Measurements from ENCODE around the gene GUCY1A2. TPM values are rescaled to one million over a fixed set of nuclear protein-coding genes. Genes with fewer than 3 reads are reported as not detected.

The GUCY1A2 gene
- total RNA-seq, 4 donors from 2014 or later = 22.6 to 147 (median 71.3) TPM

DNA sequence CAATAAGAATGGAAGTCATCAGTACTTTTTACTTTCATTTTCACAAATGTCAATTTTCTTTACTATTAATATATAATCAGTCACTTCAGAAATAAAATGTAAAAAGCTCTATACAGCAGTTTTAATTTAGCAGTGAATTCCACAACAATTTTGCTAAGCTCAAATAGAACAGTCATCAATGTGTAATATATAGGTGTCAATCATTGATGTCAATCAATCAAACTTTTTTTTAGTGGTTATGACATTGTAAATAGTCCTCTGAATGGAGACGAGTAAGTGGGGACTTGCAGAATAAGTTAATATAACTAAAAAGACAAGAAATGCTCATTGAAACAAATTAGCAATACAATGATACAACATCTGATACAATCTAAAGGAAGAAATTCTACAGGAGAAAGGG is 327.4 kb downstream of the GUCY1A2 start:
- no peaks in the 10 kb centered on the region for H3K27me3 ChIP-seq
- TF ChIP-seq CTCF (IDR thresholded peaks at IDR 0.05) (no peak), POLR2A (IDR thresholded peaks at IDR 0.05) (no peak)

GRCh38 chr11:106684944-106685343 is 333.3 kb downstream of the GUCY1A2 start:
- no peak overlapping the region for H3K4me3 ChIP-seq
- H3K9me3 ChIP-seq = no peaks in the 10 kb centered on the region
- intact Hi-C loops (cut with DNase I; ENCODE audit: low total_unique reads) = no loop called here
- no peak overlapping the region for H3K27ac ChIP-seq
- H3K4me1 ChIP-seq = no peaks in the 10 kb centered on the region
- DNase-seq = no peak
- no peaks in the 10 kb centered on the region for H3K27me3 ChIP-seq
- no peaks in the 10 kb centered on the region for H3K36me3 ChIP-seq
- TF ChIP-seq CTCF (IDR thresholded peaks at IDR 0.05) (no peak), POLR2A (IDR thresholded peaks at IDR 0.05) (no peak)

More for the DNA sequence above, 327.4 kb downstream of the GUCY1A2 start:
- H3K36me3 ChIP-seq = no peaks in the 10 kb centered on the region
- no peak overlapping the region for H3K4me3 ChIP-seq
- H3K9me3 ChIP-seq = no peaks in the 10 kb centered on the region
- no peak overlapping the region for H3K27ac ChIP-seq
- peaks cover 0 to 2% of the 10 kb centered on the region in 2 donors for H3K4me1 ChIP-seq
- intact Hi-C loops (cut with DNase I; ENCODE audit: low total_unique reads) = no loop called here
- DNase-seq = no peak

DNA sequence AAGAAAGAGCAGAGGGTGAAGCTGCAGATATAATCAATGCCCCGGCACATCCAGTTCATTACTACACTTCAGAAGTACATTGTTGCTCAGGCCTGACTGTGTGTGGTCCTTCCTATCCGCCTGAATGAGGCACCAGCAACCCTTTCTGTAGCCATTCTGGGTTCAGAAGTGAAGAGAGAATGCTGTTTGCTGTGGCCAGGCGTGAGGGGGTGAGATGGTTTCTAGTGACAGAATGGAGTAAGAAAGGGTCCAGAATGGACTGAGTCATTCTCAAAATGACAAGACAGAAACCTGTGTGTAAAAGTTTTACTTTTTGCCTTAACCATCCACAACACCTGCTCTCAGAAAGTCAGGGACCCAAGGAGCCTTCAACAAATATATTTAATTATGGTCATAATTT is 334.8 kb downstream of the GUCY1A2 start:
- TF ChIP-seq POLR2A (IDR thresholded peaks at IDR 0.05) (no peak), CTCF (IDR thresholded peaks at IDR 0.05) (no peak)
- Histone ChIP-seq H3K9me3 (no peaks in the 10 kb centered on the region), H3K4me3 (no peak overlapping the region), H3K27me3 (no peaks in the 10 kb centered on the region), H3K36me3 (no peaks in the 10 kb centered on the region), H3K27ac (no peak overlapping the region), H3K4me1 (no peaks in the 10 kb centered on the region)
- intact Hi-C loops (cut with DNase I; ENCODE audit: low total_unique reads) = no loop called here
- no peak for DNase-seq

DNA sequence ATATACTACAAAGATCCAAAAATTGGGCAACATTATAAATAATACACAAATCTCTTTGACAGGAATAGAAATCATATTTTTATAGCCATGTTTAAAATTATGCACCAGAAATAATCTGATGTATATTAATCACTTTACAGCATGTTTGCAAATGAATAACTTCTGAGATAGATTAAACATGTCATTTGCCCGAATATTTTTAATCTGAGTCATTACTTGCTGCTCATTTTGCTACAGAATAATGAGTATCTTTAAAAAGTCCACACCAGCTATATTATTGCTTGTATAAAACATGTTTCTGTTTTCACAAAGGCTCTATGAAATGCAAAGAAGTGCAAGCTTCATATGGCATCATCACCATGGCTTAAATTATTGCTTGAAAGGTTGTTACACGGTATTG is 336.8 kb downstream of the GUCY1A2 start:
- H3K4me3 ChIP-seq = no peak overlapping the region
- TF ChIP-seq POLR2A (IDR thresholded peaks at IDR 0.05) (no peak), CTCF (IDR thresholded peaks at IDR 0.05) (no peak)
- no peaks in the 10 kb centered on the region for H3K36me3 ChIP-seq
- no peak for DNase-seq
- H3K27me3 ChIP-seq = no peaks in the 10 kb centered on the region
- H3K27ac ChIP-seq = no peak overlapping the region
- intact Hi-C loops (cut with DNase I; ENCODE audit: low total_unique reads) = no loop called here
- H3K4me1 ChIP-seq = no peaks in the 10 kb centered on the region
- no peaks in the 10 kb centered on the region for H3K9me3 ChIP-seq

DNA sequence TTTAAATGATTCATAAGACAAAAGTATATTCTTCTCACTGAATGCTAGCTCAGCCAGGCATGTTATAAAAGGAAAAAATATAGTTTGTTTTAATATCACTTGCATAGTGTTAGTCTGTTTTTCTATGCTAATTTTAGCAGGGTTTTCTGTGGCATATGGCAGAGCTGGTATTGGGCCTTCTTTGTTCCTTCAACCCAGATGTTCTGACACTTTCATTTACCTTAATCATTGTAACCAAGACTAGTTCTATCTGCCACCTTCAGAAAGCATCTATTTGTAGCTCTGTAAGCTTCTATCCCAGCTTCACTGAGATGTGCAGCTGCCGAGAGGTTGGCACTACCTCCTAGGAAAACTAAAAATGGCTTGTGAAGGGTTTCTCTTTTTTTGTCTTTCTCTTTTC is 338.7 kb downstream of the GUCY1A2 start:
- H3K4me1 ChIP-seq = no peaks in the 10 kb centered on the region
- H3K4me3 ChIP-seq = no peak overlapping the region
- no peak overlapping the region for H3K27ac ChIP-seq
- intact Hi-C loops (cut with DNase I; ENCODE audit: low total_unique reads) = no loop called here
- H3K27me3 ChIP-seq = no peaks in the 10 kb centered on the region
- DNase-seq = no peak
- no peaks in the 10 kb centered on the region for H3K36me3 ChIP-seq
- no peaks in the 10 kb centered on the region for H3K9me3 ChIP-seq
- no peak for TF ChIP-seq POLR2A (IDR thresholded peaks at IDR 0.05)

DNA sequence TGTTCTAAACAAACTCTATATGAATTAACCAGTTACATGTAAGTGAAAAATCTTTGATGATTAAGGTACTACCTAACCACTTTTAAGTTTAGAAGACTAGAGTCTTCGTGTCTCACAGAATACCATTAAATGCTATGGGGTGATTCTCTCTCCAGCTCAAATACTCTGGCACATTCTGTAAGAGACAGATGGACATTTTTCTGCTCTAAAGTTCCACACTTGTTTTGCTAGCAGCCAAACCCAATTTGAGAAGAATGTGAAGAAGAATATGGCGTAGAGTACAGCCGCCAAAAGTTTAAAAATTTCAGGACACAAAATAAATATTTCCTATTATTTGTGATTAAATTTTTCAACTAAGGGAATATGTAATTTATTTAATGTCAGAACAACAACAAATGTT is 339.1 kb downstream of the GUCY1A2 start:
- intact Hi-C loops (cut with DNase I; ENCODE audit: low total_unique reads) = no loop called here
- no peak overlapping the region for H3K27ac ChIP-seq
- H3K4me1 ChIP-seq = no peaks in the 10 kb centered on the region
- H3K9me3 ChIP-seq = no peaks in the 10 kb centered on the region
- H3K36me3 ChIP-seq = no peaks in the 10 kb centered on the region
- H3K27me3 ChIP-seq = no peaks in the 10 kb centered on the region
- no peak overlapping the region for H3K4me3 ChIP-seq
- TF ChIP-seq CTCF (IDR thresholded peaks at IDR 0.05) (no peak), POLR2A (IDR thresholded peaks at IDR 0.05) (no peak)
- DNase-seq = no peak

All from uterus (tissue), 4 donors.